ENCODE measurements around the gene NEUROD6. TPM values are rescaled to one million over a fixed set of nuclear protein-coding genes. Genes with fewer than 3 reads are reported as not detected.

The NEUROD6 gene
- not detected for total RNA-seq

- in situ Hi-C loops (cut with MboI; ENCODE audit: low sequenced_read_pairs in 4 of 4): no loop called here
- H3K27ac ChIP-seq: no peak within 1 kb of the TSS
- intact Hi-C loops (cut with DNase I; ENCODE audit: low total_unique reads): no loop called here
- DNase-seq (no peak), ATAC-seq (no peak)
- H3K4me1 ChIP-seq: no peaks in the 10 kb centered on the region
- no peaks in the 10 kb centered on the region for H3K9me3 ChIP-seq
- H3K36me3 ChIP-seq: no peaks in the 10 kb centered on the region
- H3K4me3 ChIP-seq: no peak within 1 kb of the TSS
- peaks cover 15 to 30% (median 17%) of the 10 kb centered on the region in 3 donors for H3K27me3 ChIP-seq
- TF ChIP-seq CTCF (IDR thresholded peaks at IDR 0.05 in 4 of 5, conservative IDR thresholded peaks at IDR 0.05 in 1 of 5): no peak
These were observed at the start of gene NEUROD6 for GRCh38 chr7:31340603-31341002. NEUROD6 (minus strand) TSS chr7:31340726; CDS start chr7:31339268, 1,458 bp downstream.

- intact Hi-C loops (cut with DNase I; ENCODE audit: low total_unique reads) (no loop called here), in situ Hi-C loops (cut with MboI; ENCODE audit: low sequenced_read_pairs in 4 of 4) (no loop called here)
- H3K9me3 ChIP-seq: no peaks in the 10 kb centered on the region
- no peak for ATAC-seq
- H3K27me3 ChIP-seq: no peaks in the 10 kb centered on the region
- H3K27ac ChIP-seq: no peak overlapping the region
- no peak for DNase-seq
- H3K36me3 ChIP-seq: no peaks in the 10 kb centered on the region
- no peaks in the 10 kb centered on the region for H3K4me1 ChIP-seq
- H3K4me3 ChIP-seq: no peak overlapping the region
- TF ChIP-seq POLR2A (IDR thresholded peaks at IDR 0.05): no peak
These were observed 43.9 kb upstream of the NEUROD6 start for GRCh38 chr7:31384466-31384865.

GRCh38 chr7:31382722-31383121 is 42.2 kb upstream of the NEUROD6 start:
- TF ChIP-seq CTCF (IDR thresholded peaks at IDR 0.05 in 4 of 5, conservative IDR thresholded peaks at IDR 0.05 in 1 of 5) (no peak), POLR2A (IDR thresholded peaks at IDR 0.05) (no peak)
- Histone ChIP-seq H3K36me3 (no peaks in the 10 kb centered on the region), H3K4me1 (no peaks in the 10 kb centered on the region), H3K27me3 (no peaks in the 10 kb centered on the region), H3K27ac (no peak overlapping the region), H3K9me3 (no peaks in the 10 kb centered on the region), H3K4me3 (no peak overlapping the region)
- ATAC-seq (no peak), DNase-seq (no peak)
- in situ Hi-C loops (cut with MboI; ENCODE audit: low sequenced_read_pairs in 4 of 4) (no loop called here), intact Hi-C loops (cut with DNase I; ENCODE audit: low total_unique reads) (no loop called here)

GRCh38 chr7:31373337-31374289 is 33.1 kb upstream of the NEUROD6 start:
- Histone ChIP-seq H3K9me3 (no peaks in the 10 kb centered on the region), H3K36me3 (no peaks in the 10 kb centered on the region), H3K27me3 (no peaks in the 10 kb centered on the region), H3K4me3 (no peak overlapping the region), H3K4me1 (no peaks in the 10 kb centered on the region), H3K27ac (no peak overlapping the region)
- TF ChIP-seq POLR2A (IDR thresholded peaks at IDR 0.05) (no peak), CTCF (IDR thresholded peaks at IDR 0.05 in 4 of 5, conservative IDR thresholded peaks at IDR 0.05 in 1 of 5) (no peak)
- in situ Hi-C loops (cut with MboI; ENCODE audit: low sequenced_read_pairs in 4 of 4) (no loop called here), intact Hi-C loops (cut with DNase I; ENCODE audit: low total_unique reads) (no loop called here)
- ATAC-seq (no peak), DNase-seq (no peak)

GRCh38 chr7:31372231-31372959 is 31.9 kb upstream of the NEUROD6 start:
- H3K36me3 ChIP-seq: no peaks in the 10 kb centered on the region
- intact Hi-C loops (cut with DNase I; ENCODE audit: low total_unique reads) (no loop called here), in situ Hi-C loops (cut with MboI; ENCODE audit: low sequenced_read_pairs in 4 of 4) (no loop called here)
- no peaks in the 10 kb centered on the region for H3K9me3 ChIP-seq
- H3K27me3 ChIP-seq: no peaks in the 10 kb centered on the region
- no peak for TF ChIP-seq CTCF (IDR thresholded peaks at IDR 0.05 in 4 of 5, conservative IDR thresholded peaks at IDR 0.05 in 1 of 5)
- TF ChIP-seq POLR2A (IDR thresholded peaks at IDR 0.05): no peak
- no peaks in the 10 kb centered on the region for H3K4me1 ChIP-seq
- DNase-seq (no peak), ATAC-seq (no peak)
- no peak overlapping the region for H3K27ac ChIP-seq
- H3K4me3 ChIP-seq: no peak overlapping the region

All from gastrocnemius medialis (tissue), 4 donors.